ENCODE results near the gene TSPAN32. TPM values are rescaled to one million over a fixed set of nuclear protein-coding genes. Genes with fewer than 3 reads are reported as not detected.

TSPAN32 gene
- total RNA-seq, 1 experiment from 2014 or later = not detected

GRCh38 chr11:2306877-2307500 lies 5.2 kb downstream of the TSPAN32 start:
- CTCF ChIA-PET = interaction anchor here (3.5 kb wide), 1 partner anchor 113 kb away, joined by 74 read pairs; no protein-coding TSS in a partner anchor
- intact Hi-C loops (cut with micrococcal nuclease; ENCODE audit: unreplicated experiment) = no loop called here

DNA sequence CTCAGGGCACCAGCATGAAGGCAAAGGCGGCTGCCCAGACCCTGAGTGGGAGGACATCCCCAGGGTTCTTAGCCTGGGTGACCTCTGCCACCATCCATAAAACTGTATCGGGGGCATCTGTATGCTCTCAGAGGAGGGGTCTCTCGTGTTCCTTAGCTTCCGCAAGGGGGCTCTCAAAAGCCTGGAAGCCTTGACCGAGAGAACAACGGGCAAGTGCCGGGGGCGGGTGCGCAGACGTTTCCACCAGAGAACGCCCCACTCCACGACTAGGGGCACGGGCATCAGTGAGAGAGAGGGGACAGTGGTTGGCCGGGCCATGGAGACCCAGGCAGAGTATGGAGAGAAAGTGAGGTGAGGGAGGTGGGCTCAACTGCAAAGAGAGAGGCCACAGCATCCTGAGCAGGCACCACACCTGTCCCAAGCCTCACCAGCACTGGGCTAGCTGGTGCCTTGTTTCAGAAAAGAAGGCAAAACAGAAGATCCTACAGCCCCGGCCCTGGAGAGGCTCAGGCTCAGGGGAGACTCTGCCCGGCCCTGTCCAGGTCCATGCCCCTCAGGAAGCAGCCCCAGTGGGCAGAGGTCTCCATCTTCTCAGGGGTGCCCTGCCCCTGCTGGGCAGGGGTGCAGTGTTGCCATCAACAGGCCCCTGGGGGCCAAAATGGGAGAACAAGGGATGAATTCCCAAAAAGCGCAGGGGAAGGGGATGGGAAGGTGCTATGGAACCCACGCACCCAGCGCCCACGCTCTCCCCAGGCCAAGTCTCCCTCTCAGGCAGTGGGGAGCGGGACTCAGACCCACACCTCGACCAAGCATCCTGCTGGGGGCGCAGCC lies 5.9 kb downstream of the TSPAN32 start:
- CTCF ChIA-PET = no interaction called here
- Histone ChIP-seq H3K27me3 (replicated peaks; ENCODE audit: insufficient read depth, low read depth, low read length, poor library complexity) (no peaks in the 10 kb centered on the region), H3K9me3 (ENCODE audit: low read depth, low read length, poor library complexity, severe bottlenecking) (no peaks in the 10 kb centered on the region), H3K36me3 (ENCODE audit: insufficient read depth, low read length, poor library complexity, severe bottlenecking) (no peaks in the 10 kb centered on the region), H3K27ac (ENCODE audit: low read depth, low read length, poor library complexity, severe bottlenecking) (no peak overlapping the region), H3K4me1 (ENCODE audit: insufficient read depth, low read length, poor library complexity, severe bottlenecking) (peaks cover 6% of the 10 kb centered on the region), H3K4me3 (ENCODE audit: low read depth, low read length, poor library complexity, severe bottlenecking) (no peak overlapping the region)
- DNase-seq (ENCODE audit: low spot score) = no peak
- TF ChIP-seq EZH2 (IDR thresholded peaks at IDR 0.05; ENCODE audit: borderline replicate concordance, low read depth, low read length, poor library complexity, severe bottlenecking) = no peak
- TF ChIP-seq, protein P1, sequence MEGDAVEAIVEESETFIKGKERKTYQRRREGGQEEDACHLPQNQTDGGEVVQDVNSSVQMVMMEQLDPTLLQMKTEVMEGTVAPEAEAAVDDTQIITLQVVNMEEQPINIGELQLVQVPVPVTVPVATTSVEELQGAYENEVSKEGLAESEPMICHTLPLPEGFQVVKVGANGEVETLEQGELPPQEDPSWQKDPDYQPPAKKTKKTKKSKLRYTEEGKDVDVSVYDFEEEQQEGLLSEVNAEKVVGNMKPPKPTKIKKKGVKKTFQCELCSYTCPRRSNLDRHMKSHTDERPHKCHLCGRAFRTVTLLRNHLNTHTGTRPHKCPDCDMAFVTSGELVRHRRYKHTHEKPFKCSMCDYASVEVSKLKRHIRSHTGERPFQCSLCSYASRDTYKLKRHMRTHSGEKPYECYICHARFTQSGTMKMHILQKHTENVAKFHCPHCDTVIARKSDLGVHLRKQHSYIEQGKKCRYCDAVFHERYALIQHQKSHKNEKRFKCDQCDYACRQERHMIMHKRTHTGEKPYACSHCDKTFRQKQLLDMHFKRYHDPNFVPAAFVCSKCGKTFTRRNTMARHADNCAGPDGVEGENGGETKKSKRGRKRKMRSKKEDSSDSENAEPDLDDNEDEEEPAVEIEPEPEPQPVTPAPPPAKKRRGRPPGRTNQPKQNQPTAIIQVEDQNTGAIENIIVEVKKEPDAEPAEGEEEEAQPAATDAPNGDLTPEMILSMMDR (conservative IDR thresholded peaks at IDR 0.05; ENCODE audit: low read depth, low read length) = no peak
- intact Hi-C loops (cut with micrococcal nuclease; ENCODE audit: unreplicated experiment) = no loop called here
- POLR2A ChIA-PET (ENCODE audit: low non-redundant PET) = no interaction called here
- BruUV-seq (replicated peaks) = no TSS peak

More at GRCh38 chr11:2306877-2307500, 5.2 kb downstream of the TSPAN32 start:
- peak; percentile 15 for DNase-seq (ENCODE audit: low spot score)
- BruUV-seq (replicated peaks) = no TSS peak
- Histone ChIP-seq H3K4me1 (ENCODE audit: insufficient read depth, low read length, poor library complexity, severe bottlenecking) (peaks cover 6% of the 10 kb centered on the region), H3K27me3 (replicated peaks; ENCODE audit: insufficient read depth, low read depth, low read length, poor library complexity) (no peaks in the 10 kb centered on the region), H3K9me3 (ENCODE audit: low read depth, low read length, poor library complexity, severe bottlenecking) (no peaks in the 10 kb centered on the region), H3K36me3 (ENCODE audit: insufficient read depth, low read length, poor library complexity, severe bottlenecking) (no peaks in the 10 kb centered on the region), H3K27ac (ENCODE audit: low read depth, low read length, poor library complexity, severe bottlenecking) (no peak overlapping the region), H3K4me3 (ENCODE audit: low read depth, low read length, poor library complexity, severe bottlenecking) (no peak overlapping the region)
- POLR2A ChIA-PET (ENCODE audit: low non-redundant PET) = interaction anchor here (0.7 kb wide), 1 partner anchor 59 kb away, joined by 4 read pairs; no protein-coding TSS in a partner anchor
- no peak for TF ChIP-seq EZH2 (IDR thresholded peaks at IDR 0.05; ENCODE audit: borderline replicate concordance, low read depth, low read length, poor library complexity, severe bottlenecking)
- TF ChIP-seq, protein P1 (conservative IDR thresholded peaks at IDR 0.05; ENCODE audit: low read depth, low read length) = no peak

DNA sequence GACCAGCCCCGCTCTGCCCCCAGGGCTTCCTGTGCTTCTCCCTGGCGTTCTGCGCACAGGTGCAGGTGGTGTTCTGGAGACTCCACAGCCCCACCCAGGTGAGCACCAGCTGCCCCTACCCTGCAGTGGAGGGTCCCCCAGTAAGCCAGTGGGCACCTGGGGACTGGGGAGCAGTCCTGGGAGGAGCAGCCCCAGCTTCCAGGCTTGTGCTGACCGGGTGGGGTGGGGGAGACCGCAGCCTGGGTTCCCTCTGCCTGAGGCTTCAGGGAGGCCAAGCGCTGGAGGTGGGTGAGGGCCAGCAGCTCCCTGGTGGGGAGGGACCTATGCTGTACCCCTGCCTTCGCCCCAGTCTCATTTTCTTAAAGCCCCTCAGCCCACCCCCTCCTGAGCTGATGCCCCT lies 6.9 kb downstream of the TSPAN32 start:
- DNase-seq (ENCODE audit: low spot score) = no peak
- Histone ChIP-seq H3K27ac (ENCODE audit: low read depth, low read length, poor library complexity, severe bottlenecking) (no peak overlapping the region), H3K4me3 (ENCODE audit: low read depth, low read length, poor library complexity, severe bottlenecking) (no peak overlapping the region), H3K4me1 (ENCODE audit: insufficient read depth, low read length, poor library complexity, severe bottlenecking) (peaks cover 6% of the 10 kb centered on the region), H3K36me3 (ENCODE audit: insufficient read depth, low read length, poor library complexity, severe bottlenecking) (no peaks in the 10 kb centered on the region), H3K9me3 (ENCODE audit: low read depth, low read length, poor library complexity, severe bottlenecking) (no peaks in the 10 kb centered on the region), H3K27me3 (replicated peaks; ENCODE audit: insufficient read depth, low read depth, low read length, poor library complexity) (no peaks in the 10 kb centered on the region)
- ChIA-PET POLR2A (ENCODE audit: low non-redundant PET) (no interaction called here), CTCF (no interaction called here)
- BruUV-seq (replicated peaks) = no TSS peak
- no peak for TF ChIP-seq EZH2 (IDR thresholded peaks at IDR 0.05; ENCODE audit: borderline replicate concordance, low read depth, low read length, poor library complexity, severe bottlenecking)
- TF ChIP-seq, protein P1 (conservative IDR thresholded peaks at IDR 0.05; ENCODE audit: low read depth, low read length) = no peak
- intact Hi-C loops (cut with micrococcal nuclease; ENCODE audit: unreplicated experiment) = no loop called here

Measured in A673 (cell line).